IPS-18c (cell line): Measurements from ENCODE around the gene CENPF.
"Not testable (repeated sequence)": the region's sequence is repeated elsewhere in the genome, so short reads cannot be mapped to it uniquely, and the experiment has no call there.

ENCODE experiments used
- H3K4me3 ChIP-seq: 2 replicates; pipeline ENCODE4 v1.7.0; 2013; ENCODE audit warnings: low read depth, mild to moderate bottlenecking, low read length, moderate library complexity; ENCODE audit not compliant: insufficient read depth
- H3K9me3 ChIP-seq: one replicate; pipeline ENCODE4 v1.6.1; 2013; ENCODE audit warnings: mild to moderate bottlenecking, low read length, moderate library complexity; ENCODE audit not compliant: control insufficient read depth, insufficient read depth

CENPF gene

GRCh38 chr1:214673029-214673428 lies 70.0 kb downstream of the CENPF start:
- H3K4me3 ChIP-seq, H3K9me3 ChIP-seq: not testable (repeated sequence)

GRCh38 chr1:214673576-214673975 lies 70.6 kb downstream of the CENPF start:
- no peaks in the 10 kb centered on the region for H3K9me3 ChIP-seq
- H3K4me3 ChIP-seq, result no peak overlapping the region

- not testable (repeated sequence) for H3K4me3 ChIP-seq, H3K9me3 ChIP-seq
These were observed 72.5 kb downstream of the CENPF start for GRCh38 chr1:214675524-214675923.

GRCh38 chr1:214676747-214677146 lies 73.8 kb downstream of the CENPF start:
- H3K9me3 ChIP-seq, result no peaks in the 10 kb centered on the region
- H3K4me3 ChIP-seq, result no peak overlapping the region

- H3K9me3 ChIP-seq, result no peaks in the 10 kb centered on the region
- no peak overlapping the region for H3K4me3 ChIP-seq
These were observed 75.0 kb downstream of the CENPF start for GRCh38 chr1:214677945-214678344.

DNA sequence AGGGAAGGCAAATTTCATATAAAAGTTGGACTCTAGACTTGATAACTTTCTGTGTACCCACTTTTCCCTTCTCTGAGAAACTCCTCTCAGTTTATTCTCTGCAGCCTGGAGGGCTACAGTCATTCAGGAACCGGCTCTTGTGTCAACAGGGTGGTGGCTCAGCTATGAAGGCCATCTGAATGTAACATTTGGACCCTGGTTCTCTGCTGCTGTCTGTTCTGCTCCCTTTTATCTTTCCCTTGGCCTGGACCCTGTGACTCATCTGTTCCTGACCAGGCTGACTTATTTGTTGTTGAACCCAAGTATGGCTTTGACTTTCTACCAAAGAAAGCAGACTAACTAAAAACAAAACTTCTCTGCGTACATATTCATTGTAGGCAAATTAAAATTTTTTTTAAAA lies 75.4 kb downstream of the CENPF start:
- H3K9me3 ChIP-seq, result no peaks in the 10 kb centered on the region
- no peak overlapping the region for H3K4me3 ChIP-seq

- Histone ChIP-seq H3K4me3 (no peak overlapping the region), H3K9me3 (no peaks in the 10 kb centered on the region)
These were observed 80.6 kb downstream of the CENPF start for GRCh38 chr1:214683621-214684020.

- Histone ChIP-seq H3K9me3 (no peaks in the 10 kb centered on the region), H3K4me3 (no peak overlapping the region)
These were observed 82.9 kb downstream of the CENPF start for GRCh38 chr1:214685906-214686305.

DNA sequence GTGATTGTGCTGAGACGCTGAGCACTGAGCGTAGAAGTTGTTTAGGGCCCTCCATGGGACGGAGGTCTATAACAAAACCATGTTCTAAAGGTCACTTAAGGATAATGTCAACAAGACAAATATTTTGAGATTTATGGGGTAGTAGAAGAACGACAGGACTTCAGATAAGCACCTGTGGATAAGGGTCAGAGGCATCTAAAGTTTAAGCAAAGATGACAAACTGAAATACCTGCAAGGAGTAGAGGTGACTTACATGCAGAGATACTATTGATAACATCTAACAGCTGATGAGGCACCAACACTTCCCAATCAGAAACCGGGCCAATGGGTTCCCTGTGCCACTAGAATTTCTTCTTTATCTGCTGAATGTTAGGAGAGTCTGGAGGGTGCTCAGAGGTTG lies 83.5 kb downstream of the CENPF start:
- Histone ChIP-seq H3K9me3 (no peaks in the 10 kb centered on the region), H3K4me3 (no peak overlapping the region)

DNA sequence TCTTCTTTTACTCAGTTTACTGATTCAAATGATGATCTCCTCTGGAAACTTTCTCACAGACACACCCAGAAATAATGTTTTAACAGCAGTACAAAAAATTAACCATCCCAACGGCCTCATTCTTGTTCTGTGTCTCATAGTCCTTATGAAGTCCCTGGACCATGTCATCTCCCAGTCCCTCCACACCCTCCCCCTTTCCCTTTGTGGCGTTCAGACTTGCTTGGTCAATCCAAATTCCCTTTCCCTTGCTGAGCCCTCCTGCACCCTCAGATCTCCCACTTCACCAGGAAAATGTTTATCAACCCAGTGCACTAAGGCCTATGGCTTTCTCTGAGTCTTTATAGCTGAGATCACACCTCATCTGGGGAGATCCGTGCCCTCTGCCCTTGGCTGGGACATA lies 85.9 kb downstream of the CENPF start:
- Histone ChIP-seq H3K4me3 (no peak overlapping the region), H3K9me3 (no peaks in the 10 kb centered on the region)

- no peaks in the 10 kb centered on the region for H3K9me3 ChIP-seq
- no peak overlapping the region for H3K4me3 ChIP-seq
These were observed 91.8 kb downstream of the CENPF start for GRCh38 chr1:214694769-214695168.

DNA sequence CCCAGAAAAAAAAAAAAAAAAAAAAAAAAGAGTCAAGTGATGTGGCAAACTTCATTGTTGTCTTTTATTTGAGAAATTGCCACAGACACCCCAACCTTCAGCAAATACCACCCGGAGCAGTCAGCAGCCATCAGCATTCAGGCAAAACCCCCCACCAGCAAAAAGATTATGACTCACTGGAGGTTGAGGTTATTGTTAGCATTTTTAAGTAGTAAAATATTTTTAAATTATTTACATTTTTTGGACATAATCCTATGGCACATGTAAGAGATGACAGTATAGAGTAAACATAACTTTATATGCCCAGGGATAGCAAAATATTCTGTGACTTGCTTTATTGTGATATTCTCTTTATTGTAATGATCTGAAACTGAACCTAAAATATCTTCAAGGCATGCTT lies 95.6 kb downstream of the CENPF start:
- H3K9me3 ChIP-seq, result no peaks in the 10 kb centered on the region
- H3K4me3 ChIP-seq, result no peak overlapping the region

GRCh38 chr1:214700437-214700836 lies 97.4 kb downstream of the CENPF start:
- Histone ChIP-seq H3K9me3 (no peaks in the 10 kb centered on the region), H3K4me3 (no peak overlapping the region)

GRCh38 chr1:214702556-214702955 lies 99.6 kb downstream of the CENPF start:
- Histone ChIP-seq H3K9me3 (no peaks in the 10 kb centered on the region), H3K4me3 (no peak overlapping the region)

DNA sequence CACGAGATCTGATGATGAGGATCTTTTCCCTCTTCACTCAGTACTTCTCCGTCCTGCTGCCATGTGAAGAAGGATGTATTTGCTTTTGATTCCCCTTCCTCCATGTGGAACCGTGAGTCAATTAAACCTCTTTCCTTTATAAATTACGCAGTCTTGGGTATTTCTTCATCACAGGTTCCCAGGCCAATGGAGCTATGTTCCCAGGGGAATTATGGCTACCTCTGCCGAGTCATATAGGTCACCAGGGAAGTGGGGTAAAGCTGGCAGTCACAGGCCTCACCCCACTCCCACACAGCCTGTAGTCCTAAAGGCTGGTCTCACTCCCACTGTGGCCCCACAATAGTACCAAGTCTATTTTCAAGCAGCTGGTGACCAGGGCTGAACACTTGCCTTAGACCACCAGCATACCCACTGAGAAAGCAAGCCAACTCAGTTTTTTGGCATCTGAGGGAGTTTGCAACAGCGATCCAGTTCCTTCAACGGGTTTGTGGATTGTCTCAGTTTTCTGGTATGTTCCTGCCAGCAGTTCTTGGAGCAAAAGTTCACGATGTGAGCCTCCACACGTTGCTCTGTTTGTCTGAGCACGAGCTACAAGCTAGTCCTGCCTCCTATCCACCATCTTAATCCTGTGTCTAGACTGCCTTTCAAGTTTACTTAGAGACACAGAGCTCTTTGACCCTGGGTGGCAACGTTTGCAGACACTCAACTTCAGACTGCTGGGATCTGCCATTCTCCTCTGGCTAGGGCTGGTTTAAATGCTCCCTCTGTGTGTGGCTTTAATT lies 104.5 kb downstream of the CENPF start:
- Histone ChIP-seq H3K4me3 (no peak overlapping the region), H3K9me3 (no peaks in the 10 kb centered on the region)

- Histone ChIP-seq H3K9me3 (no peaks in the 10 kb centered on the region), H3K4me3 (no peak overlapping the region)
These were observed 105.4 kb downstream of the CENPF start for GRCh38 chr1:214708321-214708955.

- Histone ChIP-seq H3K4me3 (no peak overlapping the region), H3K9me3 (no peaks in the 10 kb centered on the region)
These were observed 106.2 kb downstream of the CENPF start for GRCh38 chr1:214709241-214709640.

DNA sequence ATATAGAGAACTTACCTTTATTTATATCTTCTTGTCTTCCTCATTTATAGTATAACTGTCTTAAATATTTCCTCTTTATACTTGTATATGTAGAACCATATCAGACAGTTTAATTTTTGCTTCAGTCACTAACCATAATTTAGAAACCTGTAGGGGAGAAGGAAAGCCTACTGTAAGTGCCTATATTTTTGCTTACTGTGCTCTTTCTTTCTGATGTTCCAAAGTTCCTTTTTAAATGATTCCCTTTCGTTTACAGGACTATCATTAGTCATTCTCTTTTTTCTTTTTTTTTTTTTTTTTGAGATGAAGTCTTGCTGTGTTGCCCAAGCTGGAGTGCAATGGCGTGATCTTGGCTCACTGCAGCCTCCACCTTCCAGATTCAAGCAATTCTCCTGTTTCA lies 109.7 kb downstream of the CENPF start:
- Histone ChIP-seq H3K9me3 (no peaks in the 10 kb centered on the region), H3K4me3 (no peak overlapping the region)
